Testis (tissue), 2 donors: Measurements from ENCODE around the gene PTPRN2.

Experiments used
- CTCF ChIP-seq, 3 experiments: fragments of 450-650 bp in 2 of 3; fragments of 200-600 bp in 1 of 3; sonication (generic) in 1 of 3; IDR thresholded peaks; one replicate each; pipeline ENCODE4 v1.5.1; 2016 to 2019; ENCODE audit warnings: antibody characterized with exemption in 3 of 3, mild to moderate bottlenecking in 2 of 3, moderate library complexity in 1 of 3
- POLR2A ChIP-seq: fragments of 450-650 bp; IDR thresholded peaks from one replicate; pipeline ENCODE4 v1.6.1; 2017; ENCODE audit warnings: antibody characterized with exemption, mild to moderate bottlenecking, moderate library complexity

GRCh38 chr7:157945401-157945800 is 642.2 kb downstream of the PTPRN2 start:
- TF ChIP-seq CTCF (IDR thresholded peaks at IDR 0.05): no peak
- no peak for TF ChIP-seq POLR2A
